ENCODE data around the gene WNT1. TPM values are rescaled to one million over a fixed set of nuclear protein-coding genes. Genes with fewer than 3 reads are reported as not detected.

The WNT1 gene
- total and polyA plus RNA-seq, 9 of the 15 experiments (the other 6 are each of a cell fraction or from before 2014, with no cell fraction given): not detected

DNA sequence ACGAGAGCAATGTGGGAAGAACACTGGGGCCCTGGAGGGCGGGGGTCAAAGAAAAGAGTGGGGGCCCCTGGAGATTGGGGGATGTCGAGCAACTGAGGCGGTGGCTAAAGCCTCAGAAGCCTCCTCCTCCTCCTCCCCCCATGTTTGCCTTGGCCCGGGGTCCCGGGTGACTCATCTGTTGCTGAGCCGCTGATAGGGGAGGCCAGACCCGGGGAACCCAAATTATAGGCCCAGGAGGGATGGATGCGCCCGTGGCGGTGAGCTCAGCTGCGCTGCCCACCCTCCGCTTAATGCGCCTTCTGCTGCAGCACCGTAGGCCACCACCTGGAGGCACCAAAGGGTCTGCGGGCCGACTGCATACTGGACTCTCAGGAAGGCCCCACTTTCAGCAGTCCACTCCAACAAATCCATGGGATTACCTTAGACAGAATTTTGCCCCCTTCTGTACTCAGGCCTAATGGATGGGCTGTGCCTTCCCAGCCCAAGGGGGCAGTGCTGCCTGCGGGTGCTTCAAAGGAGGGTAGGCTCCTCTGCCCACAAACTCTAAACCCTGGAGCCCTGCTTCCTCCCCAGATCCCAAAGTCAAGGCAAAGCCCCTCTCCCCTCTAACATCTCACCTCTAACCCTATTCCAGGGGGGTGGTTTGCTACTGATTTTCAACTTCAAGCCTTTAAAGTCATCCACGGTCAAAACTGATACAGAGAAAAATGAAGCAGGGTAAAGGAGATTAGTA lies 4.0 kb upstream of the WNT1 start:
- DNase-seq (ENCODE audit: extremely low read depth in 1 of 4, low spot score in 3 of 4) (peak; percentile 69 to 75 (median 72)), ATAC-seq (peak; percentile 83)
- POLR2A ChIA-PET: interaction anchor here (0.5 to 1.2 kb wide), 5 partner anchors 14 to 317 kb away, joined by 3 to 4 read pairs (median 3); no protein-coding TSS in a partner anchor
- peak; percentile 58; the same call in 1 of the 2 replicates for TF ChIP-seq SMARCA4 (IDR thresholded peaks at IDR 0.05)
- TF ChIP-seq TFAP4 (CRISPR knock-in tag; IDR thresholded peaks at IDR 0.05; ENCODE audit: borderline replicate concordance): peak; percentile 52
- TF ChIP-seq CREM (IDR thresholded peaks at IDR 0.05; ENCODE audit: low read depth): peak; percentile 33; the same call in 1 of the 2 replicates
- TF ChIP-seq, protein P1, sequence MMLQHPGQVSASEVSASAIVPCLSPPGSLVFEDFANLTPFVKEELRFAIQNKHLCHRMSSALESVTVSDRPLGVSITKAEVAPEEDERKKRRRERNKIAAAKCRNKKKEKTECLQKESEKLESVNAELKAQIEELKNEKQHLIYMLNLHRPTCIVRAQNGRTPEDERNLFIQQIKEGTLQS (IDR thresholded peaks at IDR 0.05): no peak; the same call in 1 of the 2 replicates
- TF ChIP-seq, protein P1 (CRISPR knock-in tag; conservative IDR thresholded peaks at IDR 0.05): no peak
- 0 out of 2 replicates have a peak, but pooled peaks have one; percentile 14 for TF ChIP-seq RB1 (IDR thresholded peaks at IDR 0.05; ENCODE audit: low read depth)
- 0 out of 2 replicates have a peak, but pooled peaks have one; percentile 29 for TF ChIP-seq VEZF1 (CRISPR knock-in tag; IDR thresholded peaks at IDR 0.05)
- peak; percentile 50; the same call in 1 of the 2 replicates for TF ChIP-seq ZBTB7A (IDR thresholded peaks at IDR 0.05; ENCODE audit: borderline replicate concordance, control insufficient read depth, low read depth, low read length)
- no peak for TF ChIP-seq LEF1 (IDR thresholded peaks at IDR 0.05)
- peak; percentile 78 to 85 (median 78) for TF ChIP-seq CTCF (IDR thresholded peaks at IDR 0.05 in 2 of 3, conservative IDR thresholded peaks at IDR 0.05 in 1 of 3; ENCODE audit: insufficient read depth in 2 of 3, low read depth in 1 of 3, low read length in 3 of 3)
- 0 out of 4 replicates have a peak, but pooled peaks of 1 of the 2 experiments have one; percentile 23 for TF ChIP-seq MAZ (CRISPR knock-in tag; conservative IDR thresholded peaks at IDR 0.05 in 1 of 2, IDR thresholded peaks at IDR 0.05 in 1 of 2)
- TF ChIP-seq NR2C1 (IDR thresholded peaks at IDR 0.05): no peak
- TF ChIP-seq NR2C1 (tag; IDR thresholded peaks at IDR 0.05): no peak
- 0 out of 2 replicates have a peak, but pooled peaks have one; percentile 27 for TF ChIP-seq SMARCC2 (IDR thresholded peaks at IDR 0.05; ENCODE audit: low read depth)

More for the DNA sequence above, 4.0 kb upstream of the WNT1 start:
- Histone ChIP-seq H3K79me2 (ENCODE audit: control insufficient read depth, insufficient read depth, low read length) (no peaks in the 10 kb centered on the region), H3K4me3 (no peak overlapping the region), H2AFZ (ENCODE audit: low read depth, low read length) (peak overlapping the region; percentile 77), H3K27me3 (ENCODE audit: control insufficient read depth in 2 of 2, insufficient read depth in 2 of 2, low read length in 2 of 2) (peaks cover 9 to 14% of the 10 kb centered on the region in 2 experiments; a peak in 4 of 5 replicates), H3K36me3 (ENCODE audit: control insufficient read depth, insufficient read depth, low read length) (no peaks in the 10 kb centered on the region), H3K9ac (ENCODE audit: insufficient read depth in 1 of 2, low read depth in 2 of 2, low read length in 2 of 2) (peak overlapping the region in 1 of 2 experiments; percentile 85; a peak in 1 of 4 replicates), H4K20me1 (replicated peaks; ENCODE audit: control insufficient read depth, insufficient read depth, low read length) (no peaks in the 10 kb centered on the region; the same call in 1 of the 2 replicates), H3K9me1 (ENCODE audit: control insufficient read depth, insufficient read depth, low read length) (no peaks in the 10 kb centered on the region), H3K4me1 (replicated peaks in 1 of 2; ENCODE audit: control insufficient read depth in 2 of 2, insufficient read depth in 2 of 2, low read length in 2 of 2) (peaks cover 14 to 61% of the 10 kb centered on the region in 2 experiments; a peak in 4 of 5 replicates), H3K27ac (ENCODE audit: extremely low read depth, low read depth, low read length) (no peak overlapping the region), H3K4me2 (ENCODE audit: insufficient read depth, low read length) (no peak overlapping the region; the same call in 1 of the 2 replicates), H3K9me3 (replicated peaks; ENCODE audit: control insufficient read depth, insufficient read depth, low read depth, low read length) (no peaks in the 10 kb centered on the region)
- WGBS (ENCODE audit: insufficient coverage, low coverage, missing lambda C conversion rate): 7% methylated on average over 15 of the region's 19 CpGs
- in situ Hi-C loops (cut with MboI) (no loop called here), intact Hi-C loops (cut with micrococcal nuclease) (loop anchor here (10.0 kb wide), 1 partner anchor 371 kb away; the partner anchor contains the start of gene DNAJC22)
- BruUV-seq (replicated peaks): no TSS peak
- FAIRE-seq: peak; percentile 69
- CTCF ChIA-PET (ENCODE audit: low intra/inter-chr PET ratio): interaction anchor here (1.4 kb wide), 1 partner anchor 22 kb away, joined by 4 read pairs; no protein-coding TSS in a partner anchor

Measured in K562 (cell line).